Left lobe of liver (tissue), 2 donors: ENCODE data around the gene SSTR3. TPM values are rescaled to one million over a fixed set of nuclear protein-coding genes. Genes with fewer than 3 reads are reported as not detected.
"Not testable (repeated sequence)": the region's sequence is repeated elsewhere in the genome, so short reads cannot be mapped to it uniquely, and the experiment has no call there.

ENCODE experiments used
- ATAC-seq: fragments of 200-7000 bp; cut with Tn5 transposase; one replicate; pipeline ENCODE4 v1.9.1; 2020; ENCODE audit warnings: mild to moderate bottlenecking, moderate library complexity
- DNase-seq: peaks from one replicate; pipeline ENCODE4 v3.0.0-alpha.2; 2020; ENCODE audit warnings: low spot score
- total RNA-seq: library from RNA; stranded (reverse); gene quantifications from one replicate; pipeline ENCODE4 v1.2.1, GENCODE V29; 2021
- donor health status: DM: no; HTN: no; CAD: no; lungs with moderate emphysema.
- donor health status: DM: no; HTN: yes; CAD: no.

SSTR3 gene
- total RNA-seq, 1 donor from 2014 or later, result not detected

DNA sequence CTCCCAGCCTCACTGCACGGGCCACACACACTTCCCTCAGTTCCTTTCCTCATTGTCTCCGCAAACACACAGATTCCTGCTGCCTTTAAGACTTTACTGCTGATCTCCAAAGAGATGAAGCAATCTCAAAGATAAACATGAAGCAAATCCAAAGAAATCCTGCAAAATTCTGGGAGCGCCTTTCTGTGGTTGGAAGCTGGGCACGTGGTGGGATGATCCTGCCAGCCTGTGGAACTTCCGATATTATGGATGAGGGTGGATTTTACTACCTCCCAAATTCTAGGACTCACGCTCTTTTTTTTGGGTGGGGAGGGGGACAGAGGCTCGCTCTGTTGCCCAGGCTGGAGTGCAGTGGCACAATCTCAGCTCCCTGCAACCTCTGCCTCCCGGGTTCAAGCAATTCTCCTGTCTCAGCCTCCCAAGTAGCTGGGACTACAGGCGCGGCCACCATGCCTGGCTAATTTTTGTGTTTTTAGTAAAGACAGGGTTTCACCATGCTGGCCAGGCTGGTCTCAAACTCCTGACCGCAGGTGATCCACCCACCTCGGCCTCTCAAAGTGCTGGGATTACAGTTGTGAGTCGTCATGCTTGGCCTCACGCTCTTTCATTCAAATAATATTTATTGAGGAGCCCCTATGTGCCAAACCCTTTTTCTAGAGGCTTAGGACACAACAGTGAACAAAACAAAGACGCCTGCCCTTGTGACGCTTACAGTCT lies 41.4 kb downstream of the SSTR3 start:
- ATAC-seq, DNase-seq: not testable (repeated sequence)

DNA sequence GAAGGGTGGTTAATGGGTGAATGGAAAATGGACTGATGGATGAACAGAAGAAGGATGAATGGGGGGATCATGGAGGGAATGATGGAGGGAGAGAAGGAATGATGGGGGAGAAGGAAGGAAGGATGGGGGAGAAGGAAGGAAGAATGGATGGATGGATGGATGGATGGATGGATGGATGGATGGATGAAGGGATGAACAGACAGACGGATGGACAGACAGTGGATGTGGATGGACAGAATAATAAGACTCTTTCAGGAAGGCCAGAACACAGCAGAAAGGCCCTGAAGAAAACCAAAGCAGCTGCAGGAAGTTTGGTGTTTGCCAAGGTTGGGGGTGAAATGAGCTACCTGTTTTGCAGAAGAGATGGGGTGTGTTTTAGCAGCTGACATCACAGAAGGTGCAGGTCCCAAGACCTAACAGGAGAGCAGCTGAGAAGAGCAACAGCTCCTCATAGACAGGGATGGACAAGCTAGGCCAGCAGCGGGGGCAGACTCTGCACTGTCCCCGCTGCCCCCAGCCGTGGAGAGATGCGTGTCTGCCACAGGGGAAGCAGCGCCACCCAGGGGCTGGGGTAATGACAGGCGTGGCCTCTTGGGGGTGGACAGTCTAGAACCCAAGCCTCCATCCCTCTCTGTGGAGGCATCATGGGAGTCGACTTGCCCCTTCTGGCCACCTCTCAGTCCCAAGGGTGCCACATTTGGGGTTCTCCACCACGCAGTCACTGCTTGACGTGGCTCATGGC lies 42.2 kb downstream of the SSTR3 start:
- DNase-seq, result no peak
- ATAC-seq, result no peak

DNA sequence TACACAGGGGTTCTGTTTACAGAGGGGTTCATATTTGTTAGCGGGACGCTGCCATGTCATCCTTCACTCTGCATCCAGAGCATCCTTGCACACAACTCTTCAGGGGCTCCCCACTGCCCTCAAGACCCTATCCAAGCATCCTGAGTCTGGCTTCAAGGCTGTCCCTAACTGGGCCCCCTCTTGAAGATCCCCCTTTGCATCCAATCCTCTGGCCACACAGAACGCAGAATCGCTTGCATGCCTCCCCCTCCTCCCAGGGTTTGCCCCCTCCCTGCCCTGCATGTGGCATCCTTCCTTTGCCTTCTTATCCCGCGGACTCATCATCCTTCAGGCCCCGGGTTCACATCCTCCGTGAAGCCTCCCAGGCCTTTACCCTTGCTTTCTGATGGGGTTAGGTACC lies 42.9 kb downstream of the SSTR3 start:
- DNase-seq (no peak), ATAC-seq (no peak)

DNA sequence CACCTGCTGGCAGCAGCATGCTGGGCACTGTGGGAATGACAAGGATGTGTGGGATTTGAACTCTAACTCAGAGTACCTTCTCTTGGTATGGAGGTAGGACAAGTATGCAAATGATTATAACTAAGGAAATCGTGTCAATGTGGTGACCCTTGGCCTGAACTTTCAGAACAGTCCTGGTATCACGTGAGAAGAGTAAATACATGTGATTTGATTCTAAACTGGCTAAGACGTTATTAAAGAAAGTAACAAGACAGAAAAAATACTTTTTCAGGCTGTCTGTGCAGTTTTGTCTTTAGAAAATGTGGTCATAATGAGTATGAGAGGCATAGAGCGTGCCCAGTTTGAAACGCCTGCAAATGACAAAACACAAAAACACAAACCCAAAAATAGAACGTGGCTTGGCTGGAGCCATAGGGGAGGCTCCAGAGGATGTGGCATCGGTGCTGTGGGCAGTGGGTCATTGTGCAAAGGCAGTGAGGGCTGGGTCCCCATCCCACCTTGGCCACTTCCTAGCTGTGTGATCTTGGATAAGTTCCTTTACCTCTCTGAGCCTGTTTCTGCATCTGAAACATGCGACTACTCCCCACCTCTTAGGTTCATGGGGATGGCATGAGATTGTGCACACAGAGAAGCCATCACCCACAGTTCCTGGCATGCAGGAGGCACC lies 44.2 kb downstream of the SSTR3 start:
- peak; percentile 48 for ATAC-seq
- no peak for DNase-seq

DNA sequence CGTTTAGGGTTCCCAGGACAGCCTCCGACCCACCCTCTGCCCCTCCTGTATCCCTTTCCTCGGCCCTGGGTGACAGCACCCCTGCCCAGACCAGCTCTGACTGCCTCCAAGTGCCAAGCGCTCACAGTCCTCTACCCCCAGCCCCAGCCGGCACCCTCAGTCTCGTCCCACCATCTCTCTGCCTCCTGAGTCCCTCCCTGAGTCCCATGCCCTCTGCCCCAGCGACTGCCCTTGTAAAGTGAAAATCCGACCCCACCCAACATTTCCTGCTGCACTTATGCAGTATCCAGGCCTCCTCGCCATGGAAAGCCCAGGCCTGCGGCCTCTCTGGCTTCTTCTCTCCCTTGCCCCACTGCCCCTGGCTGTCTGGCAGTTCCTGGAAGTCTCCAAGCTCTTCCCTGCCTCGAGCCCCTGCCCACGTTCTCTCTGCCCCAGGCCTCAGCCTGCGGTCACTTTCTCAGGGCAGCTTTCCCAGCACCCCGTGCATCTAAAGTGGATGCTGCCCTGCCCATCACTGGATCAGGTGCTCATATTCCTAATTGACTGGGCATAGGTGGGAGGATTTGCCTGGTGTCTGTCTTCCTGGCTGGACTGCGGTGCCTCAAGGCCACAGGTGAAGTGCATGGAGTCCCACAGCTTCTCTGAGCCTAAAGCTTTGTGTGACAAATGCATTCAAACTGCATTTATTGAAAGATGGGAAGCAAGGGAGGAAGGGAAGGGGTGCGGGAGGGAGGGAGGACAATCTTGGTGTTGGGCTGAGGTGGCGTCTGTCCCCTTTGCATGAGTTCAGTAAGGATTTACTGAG lies 44.9 kb downstream of the SSTR3 start:
- ATAC-seq, result no peak
- DNase-seq, result no peak

DNA sequence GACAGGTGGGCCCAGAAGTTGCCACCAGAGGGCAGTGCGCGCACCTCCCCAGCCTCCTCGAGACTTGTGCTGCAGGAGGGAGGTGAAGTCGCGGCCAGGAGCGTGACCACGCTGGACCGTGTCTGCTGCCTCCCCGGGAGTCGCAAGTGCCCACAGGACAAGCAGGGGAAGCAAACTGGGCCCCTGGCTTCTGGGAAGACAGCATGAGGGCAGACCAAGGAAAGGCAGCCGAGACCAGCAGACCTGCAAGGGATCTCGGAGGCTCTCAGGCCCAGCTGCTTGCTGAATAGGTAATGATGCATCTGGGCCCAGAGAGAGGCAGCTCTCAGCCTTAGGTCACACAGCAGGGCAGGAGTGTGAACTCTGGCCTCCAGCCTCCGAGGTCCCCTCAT lies 45.6 kb downstream of the SSTR3 start:
- DNase-seq, result peak; percentile 87
- peak; percentile 96 for ATAC-seq

DNA sequence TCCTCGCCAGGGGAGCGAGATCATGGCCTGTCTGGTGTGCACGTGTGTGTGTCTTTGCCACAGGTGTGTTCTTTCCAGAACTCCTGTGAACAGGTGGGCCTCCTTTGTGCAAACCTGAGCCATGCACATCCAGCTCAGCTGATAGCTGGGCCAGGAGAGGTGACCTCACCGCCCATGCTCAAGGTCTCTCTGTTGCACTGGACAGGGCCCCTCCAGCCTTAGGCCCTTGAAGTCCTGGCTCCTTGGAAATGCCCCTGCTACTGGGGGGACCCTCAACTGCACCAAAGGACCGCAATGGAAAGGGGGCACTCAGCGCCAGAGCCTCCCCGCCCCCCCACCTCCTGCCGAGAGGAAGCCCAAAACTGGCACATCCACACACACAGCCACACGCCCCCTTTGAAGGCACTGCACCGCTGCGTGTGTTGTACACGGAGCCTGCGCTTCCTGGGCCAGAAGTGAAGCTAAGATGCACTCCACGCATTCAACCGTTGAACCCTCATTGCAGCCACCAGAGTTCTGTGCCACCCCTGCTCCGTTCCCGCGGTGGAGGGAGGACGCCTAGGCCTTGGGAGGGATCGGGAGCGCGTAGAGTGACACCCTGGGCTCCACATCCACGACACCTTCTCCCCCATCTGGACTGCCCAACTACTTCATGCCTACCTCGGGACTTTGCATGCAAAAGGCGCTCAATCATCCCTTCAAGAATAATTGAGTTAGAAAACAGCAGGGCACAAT lies 46.2 kb downstream of the SSTR3 start:
- ATAC-seq, result peak; percentile 2
- no peak for DNase-seq

DNA sequence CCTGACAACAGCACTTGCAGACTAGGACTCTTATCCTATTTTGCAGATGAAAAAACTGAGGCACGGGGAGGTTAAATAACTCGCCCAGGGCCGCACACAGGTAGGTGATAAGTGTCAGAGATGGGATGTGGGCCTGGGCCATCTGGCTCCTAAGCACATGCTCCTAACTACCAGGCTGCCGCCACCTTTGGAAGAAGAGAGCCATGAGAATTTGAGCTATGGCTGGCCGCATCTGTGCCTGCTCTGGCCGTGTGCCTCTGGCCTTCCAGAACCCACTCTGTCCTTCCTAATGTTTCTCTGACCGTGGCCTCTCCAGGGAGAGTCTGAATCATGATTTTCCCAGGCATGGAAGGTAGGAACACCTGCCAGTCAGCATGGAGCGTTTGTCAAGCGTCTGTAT lies 47.2 kb downstream of the SSTR3 start:
- ATAC-seq (no peak), DNase-seq (no peak)

DNA sequence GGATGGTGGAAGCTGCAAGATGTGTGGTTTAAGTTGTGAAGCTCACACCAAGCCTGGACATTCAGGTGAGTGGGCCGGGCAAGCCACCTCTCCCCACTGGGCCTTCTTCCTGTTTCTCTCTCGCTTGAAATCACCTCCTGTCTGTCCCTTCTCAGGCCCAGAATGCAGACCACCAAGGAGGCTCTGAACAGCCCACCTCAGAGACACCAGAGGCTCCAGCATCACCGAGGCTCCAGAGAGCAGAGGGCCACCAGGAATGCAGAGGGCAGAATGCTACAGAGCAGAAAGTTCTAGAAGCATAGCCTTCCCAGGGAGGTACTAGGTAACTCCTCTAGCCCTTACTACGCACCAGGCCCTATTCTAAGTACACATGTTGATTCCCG lies 47.8 kb downstream of the SSTR3 start:
- DNase-seq (no peak), ATAC-seq (no peak)

DNA sequence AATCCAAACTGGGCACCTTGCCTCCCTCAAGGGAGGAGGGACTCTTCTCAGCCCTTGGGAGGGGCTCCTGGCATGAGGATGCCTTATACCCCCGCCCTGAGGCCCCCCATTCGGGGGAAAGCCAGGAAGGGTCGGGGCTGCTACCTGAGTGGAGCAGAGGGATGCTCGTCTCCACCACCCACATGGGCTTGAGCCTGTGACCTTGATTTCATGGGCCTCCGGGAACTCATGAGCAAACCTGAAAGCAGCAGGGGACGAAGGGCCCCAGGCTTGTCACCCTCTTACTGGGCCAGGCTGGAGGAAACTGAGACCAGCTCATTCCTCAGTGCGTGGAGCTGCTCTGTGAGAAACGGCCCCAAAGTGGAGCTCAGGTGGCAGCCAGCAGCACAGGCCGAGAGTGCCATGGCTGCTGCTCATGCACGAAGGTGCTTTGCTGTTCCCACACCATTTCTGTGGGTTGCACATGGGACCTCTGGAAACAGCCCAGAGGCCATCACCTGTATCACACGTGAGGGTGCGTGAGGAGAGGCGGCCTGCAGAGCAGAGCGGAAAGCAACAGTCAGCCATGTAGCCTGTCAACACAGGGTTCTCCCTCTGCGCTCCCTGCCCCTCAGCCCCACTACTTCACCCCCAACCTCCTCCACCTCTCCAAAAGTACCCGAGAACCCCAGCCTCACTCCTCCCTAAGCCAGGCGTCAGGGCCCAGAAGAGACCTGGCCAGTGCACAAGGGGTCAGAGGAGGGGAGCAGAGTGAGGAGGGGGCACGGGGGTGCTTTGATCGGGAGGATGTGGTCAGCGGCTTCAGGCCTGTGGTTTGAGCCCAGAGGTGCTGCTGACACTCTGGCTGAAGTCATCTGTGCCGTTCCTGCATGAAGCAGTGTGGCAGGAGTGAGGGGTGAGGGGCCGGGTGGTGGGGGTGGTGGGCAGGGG lies 48.4 kb downstream of the SSTR3 start:
- DNase-seq, result no peak

DNA sequence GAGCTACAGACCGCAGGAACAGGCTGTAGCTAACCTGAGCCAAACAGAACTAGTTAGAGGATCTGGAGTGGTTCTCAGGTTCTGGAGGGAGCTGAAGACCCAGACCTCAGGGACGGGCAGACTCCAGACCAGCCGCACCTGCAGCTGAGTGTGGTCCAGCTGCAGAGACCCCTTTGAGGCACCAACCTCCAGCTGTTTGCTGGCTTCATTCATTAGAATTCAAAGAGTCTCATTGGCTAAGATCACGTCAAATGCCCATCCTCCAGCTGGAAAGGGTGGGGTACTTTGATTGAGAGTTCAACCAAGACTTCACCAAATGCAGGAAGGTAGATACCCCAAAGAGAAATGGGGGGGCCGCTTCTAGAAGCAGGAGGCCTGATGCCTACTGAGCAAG lies 49.2 kb downstream of the SSTR3 start:
- no peak for ATAC-seq
- DNase-seq, result no peak

More for the DNA sequence above, 48.4 kb downstream of the SSTR3 start:
- no peak for ATAC-seq

DNA sequence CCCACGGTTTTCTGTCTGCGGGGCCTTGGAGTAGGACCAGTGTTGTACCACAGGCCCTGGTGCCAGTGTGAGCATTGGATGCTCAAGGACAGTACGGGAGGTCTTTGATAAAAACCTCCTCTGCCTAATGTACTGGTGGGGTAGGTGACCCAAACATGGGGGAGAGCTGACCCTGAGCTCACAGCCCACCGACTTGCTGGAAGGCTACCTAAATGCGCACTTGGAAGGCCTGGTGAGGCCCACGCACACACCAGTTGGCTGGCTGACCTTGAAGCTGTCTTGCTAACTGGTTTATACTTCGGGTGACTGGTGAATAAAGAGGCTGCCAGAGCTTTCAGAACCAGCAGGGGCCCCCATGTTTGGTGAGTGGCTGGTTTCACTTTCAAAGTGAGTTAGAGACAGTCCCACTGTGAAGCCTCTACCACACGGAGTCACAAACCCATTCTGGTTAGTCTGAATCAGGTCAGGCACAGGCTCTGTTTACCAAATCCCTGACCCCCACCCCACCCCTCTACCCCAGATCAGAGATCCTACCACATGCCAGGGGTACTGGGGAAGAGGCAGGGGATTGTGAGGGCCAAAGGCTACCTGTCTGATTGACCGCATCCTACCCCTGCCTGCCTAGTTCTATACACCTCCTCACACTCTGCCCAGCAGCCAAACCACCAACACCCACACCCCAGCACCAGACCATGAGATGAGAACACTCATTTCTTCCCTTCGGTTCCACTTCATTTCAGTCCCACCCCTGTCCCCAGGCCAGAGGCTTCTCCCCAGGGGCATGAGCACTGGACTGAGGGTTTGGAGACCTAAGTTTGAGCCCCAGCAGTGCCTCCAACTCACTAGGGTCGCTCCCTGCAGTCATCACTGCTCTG lies 49.8 kb downstream of the SSTR3 start:
- DNase-seq (no peak), ATAC-seq (no peak)

DNA sequence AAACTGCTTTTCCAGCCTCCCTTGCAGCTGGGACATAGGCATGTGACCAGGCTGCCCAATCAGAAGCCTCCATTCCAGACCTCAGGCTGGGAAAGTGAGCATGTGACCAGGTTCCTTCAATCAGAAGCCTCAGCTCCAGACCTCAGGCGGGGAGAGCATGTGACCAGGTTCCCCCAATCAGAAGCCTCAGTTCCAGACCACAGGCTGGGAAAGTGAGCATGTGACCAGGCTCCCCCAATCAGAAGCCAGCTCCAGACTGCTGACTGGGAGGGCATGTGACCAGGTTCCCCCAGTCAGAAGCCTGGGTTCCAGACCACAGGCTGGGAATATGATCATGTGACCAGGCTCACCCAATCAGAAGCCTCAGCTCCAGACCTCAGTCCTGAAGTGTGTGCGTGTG lies 50.8 kb downstream of the SSTR3 start:
- ATAC-seq (no peak), DNase-seq (no peak)

DNA sequence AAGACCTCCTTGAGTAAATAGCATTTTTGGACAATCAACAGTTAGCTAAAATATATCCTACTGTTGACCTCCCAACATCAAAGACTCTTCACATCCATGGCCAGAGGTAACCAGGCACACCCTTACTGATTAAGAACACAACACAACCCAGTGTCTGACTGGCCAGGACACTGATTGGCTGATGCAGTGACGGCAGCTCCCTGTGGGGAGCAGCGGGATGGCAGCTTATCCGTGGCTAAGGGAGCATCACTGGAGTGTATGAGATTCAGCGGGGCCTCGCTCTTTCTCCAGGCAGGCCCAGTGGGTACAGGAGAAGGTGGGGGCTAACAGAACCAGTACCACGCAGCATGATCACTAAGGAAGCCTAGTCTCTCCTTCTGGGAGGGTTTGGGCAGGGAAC lies 52.2 kb downstream of the SSTR3 start:
- ATAC-seq (no peak), DNase-seq (no peak)

DNA sequence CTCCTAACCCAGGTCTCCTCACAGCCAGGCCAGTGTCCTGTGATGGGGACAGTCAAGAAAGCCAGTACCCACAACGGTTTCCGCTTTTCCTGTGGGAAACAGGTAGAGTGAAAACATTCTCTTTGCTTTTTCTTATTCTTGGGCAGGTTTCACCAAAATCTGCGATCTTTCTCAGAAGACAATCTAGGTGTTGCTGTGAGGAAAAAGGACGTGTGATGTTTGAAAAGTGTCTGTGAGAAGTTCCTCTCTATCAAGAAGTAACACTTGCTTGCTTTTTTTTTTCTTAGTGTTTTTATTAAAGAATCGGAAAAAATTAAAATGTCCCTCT lies 53.4 kb downstream of the SSTR3 start:
- DNase-seq, result no peak
- ATAC-seq, result no peak

DNA sequence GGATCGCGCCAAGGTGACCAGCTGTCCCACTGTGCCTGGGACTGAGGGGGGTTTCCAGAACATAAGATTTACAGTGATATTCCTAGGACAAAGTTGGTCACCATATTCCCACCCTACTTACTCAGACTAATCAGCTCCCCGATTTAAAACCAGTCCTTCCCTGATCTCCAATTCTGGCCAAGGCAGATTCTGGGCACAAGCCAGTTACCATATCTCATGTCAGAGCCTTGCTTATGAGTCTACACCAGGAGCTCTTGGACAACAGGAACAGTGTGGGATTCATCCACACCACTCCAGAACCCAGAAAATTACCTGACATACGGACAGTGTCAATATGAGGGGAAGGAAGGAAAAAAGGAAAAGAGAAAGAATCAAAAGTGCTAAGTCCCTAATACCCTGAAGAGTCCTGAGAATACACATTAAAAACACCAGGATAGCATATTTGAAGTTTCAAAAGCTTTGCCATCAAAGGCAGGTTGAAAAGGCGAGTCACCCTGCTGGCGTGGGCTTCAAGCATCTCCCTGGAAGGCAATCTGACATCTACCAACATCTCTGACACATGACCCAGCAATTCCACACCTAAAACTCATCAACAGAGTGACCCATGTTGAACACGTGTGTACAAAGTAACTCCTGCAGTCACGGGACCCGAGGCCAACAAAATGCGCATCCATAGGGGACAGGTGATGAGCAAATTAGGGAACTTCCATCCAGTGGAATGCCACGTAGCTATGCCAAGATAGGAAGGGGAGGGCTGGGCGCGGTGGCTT lies 54.6 kb downstream of the SSTR3 start:
- ATAC-seq (no peak), DNase-seq (no peak)

DNA sequence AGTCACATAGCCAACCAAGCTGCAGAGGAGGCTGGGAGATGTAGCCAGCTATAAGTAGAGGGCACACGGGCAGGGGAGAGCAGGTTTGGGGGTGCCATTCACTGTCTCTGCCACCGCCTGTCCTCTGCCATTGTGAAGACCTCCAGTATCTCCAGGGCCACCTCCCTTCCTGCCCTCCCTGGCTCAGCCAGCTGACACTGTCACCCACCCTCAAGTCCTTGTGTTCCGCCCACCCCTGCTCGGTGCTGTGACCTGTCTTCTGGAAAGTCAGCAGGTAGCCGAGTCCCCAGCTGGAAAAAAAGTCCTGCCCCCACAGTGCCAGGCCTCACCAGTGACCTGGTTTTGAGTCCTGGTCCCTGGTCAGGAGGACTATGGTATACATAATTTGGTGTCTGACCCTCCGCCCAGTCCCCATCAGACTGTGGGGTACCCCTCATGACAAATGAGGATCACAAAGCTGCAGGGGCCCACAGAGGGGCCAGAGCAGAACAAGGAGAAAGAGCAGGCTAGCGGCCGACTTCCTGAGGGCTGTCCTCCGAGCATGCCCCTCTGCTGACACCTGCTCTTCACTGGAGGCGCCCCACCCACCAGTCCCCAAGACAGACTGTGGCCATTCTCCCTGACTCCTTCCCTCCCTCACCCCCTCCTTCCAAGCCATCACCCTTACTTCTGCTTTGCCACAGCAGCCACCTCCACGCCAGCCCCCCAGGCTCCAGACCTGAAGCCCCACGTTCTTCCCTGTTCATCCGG lies 55.4 kb downstream of the SSTR3 start:
- ATAC-seq, result no peak
- no peak for DNase-seq
